Right atrium auricular region (tissue), 2 donors: ENCODE measurements around the gene PTGR3. TPM values are rescaled to one million over a fixed set of nuclear protein-coding genes. Genes with fewer than 3 reads are reported as not detected.

Experiments
- DNase-seq: peaks from one replicate; pipeline ENCODE4 v3.0.0-alpha.2; 2019; ENCODE audit warnings: low spot score
- H3K27ac ChIP-seq, 2 donors: fragments of 200-600 bp; sonication (generic); 1 replicate in 1 of 2; 2 replicates in 1 of 2; pipeline ENCODE4 v1.5.1; 2016 to 2019
- H3K27me3 ChIP-seq, 2 donors: fragments of 200-600 bp; sonication (generic); one replicate each; pipeline versions ENCODE4 v1.5.1 to v1.6.0; 2017 to 2019
- H3K36me3 ChIP-seq: fragments of 200-600 bp; sonication (generic); one replicate; pipeline ENCODE4 v1.5.1; 2016
- H3K4me1 ChIP-seq, 2 donors: fragments of 200-600 bp; sonication (generic); one replicate each; pipeline versions ENCODE4 v1.5.1 to v1.6.0; 2017 to 2019
- H3K4me3 ChIP-seq, 2 donors: fragments of 200-600 bp; sonication (generic); 1 replicate in 1 of 2; 2 replicates in 1 of 2; pipeline ENCODE4 v1.5.1; 2017 to 2019; ENCODE audit warnings: mild to moderate bottlenecking in 1 of 2, moderate library complexity in 1 of 2
- H3K9me3 ChIP-seq, 2 donors: fragments of 200-600 bp; sonication (generic); one replicate each; pipeline ENCODE4 v1.5.1; 2019
- total RNA-seq, 2 donors: library from RNA; depleted of rRNA; stranded (reverse); fragments of >200 nt; gene quantifications; one replicate each; pipeline ENCODE4 v1.1.0, GENCODE V29; 2016
- TF ChIP-seq, protein P1 (sequence below), 2 donors: fragments of 200-600 bp; sonication (generic); IDR thresholded peaks; one replicate each; pipeline ENCODE4 v1.5.1; 2019; ENCODE audit warnings: antibody characterized with exemption in 2 of 2

Gene PTGR3
- total RNA-seq, 2 donors from 2014 or later: 16.7 to 33.9 TPM

DNA sequence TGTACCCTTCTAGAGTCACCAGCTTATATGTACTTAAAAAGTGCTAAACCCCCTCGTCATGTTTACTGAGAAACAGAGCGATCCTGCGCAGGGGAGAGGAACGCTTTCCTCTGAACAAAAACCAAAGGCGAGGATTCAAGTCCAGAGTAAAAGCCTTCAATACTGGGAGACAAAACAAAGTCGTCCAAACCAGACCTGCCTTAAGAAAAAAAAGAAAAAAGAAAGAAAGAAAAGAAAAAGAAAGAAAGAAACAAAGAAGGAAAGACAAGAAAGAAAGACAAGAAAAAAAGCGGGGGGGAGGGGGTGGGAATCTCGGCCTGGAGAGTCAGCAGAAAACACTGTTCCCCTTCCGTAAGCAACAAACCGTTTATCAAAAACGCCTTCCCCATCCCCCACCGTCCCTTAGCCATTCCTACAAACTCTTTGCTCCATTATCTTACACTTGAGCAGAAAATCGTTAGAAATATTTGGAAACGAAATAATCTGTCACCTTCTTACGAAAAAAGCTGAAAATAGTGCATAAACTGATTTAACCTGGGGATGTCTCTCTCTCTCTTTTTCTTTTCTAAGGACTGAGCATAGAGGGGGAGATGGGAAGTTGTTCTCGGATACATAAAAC lies 3.3 kb downstream of the PTGR3 start:
- peaks cover 0 to 64% of the 10 kb centered on the region in 2 donors for H3K4me1 ChIP-seq
- peak overlapping the region; percentile 94 to 98 for H3K27ac ChIP-seq
- H3K36me3 ChIP-seq: peaks cover under 1% of the 10 kb centered on the region
- TF ChIP-seq, protein P1, sequence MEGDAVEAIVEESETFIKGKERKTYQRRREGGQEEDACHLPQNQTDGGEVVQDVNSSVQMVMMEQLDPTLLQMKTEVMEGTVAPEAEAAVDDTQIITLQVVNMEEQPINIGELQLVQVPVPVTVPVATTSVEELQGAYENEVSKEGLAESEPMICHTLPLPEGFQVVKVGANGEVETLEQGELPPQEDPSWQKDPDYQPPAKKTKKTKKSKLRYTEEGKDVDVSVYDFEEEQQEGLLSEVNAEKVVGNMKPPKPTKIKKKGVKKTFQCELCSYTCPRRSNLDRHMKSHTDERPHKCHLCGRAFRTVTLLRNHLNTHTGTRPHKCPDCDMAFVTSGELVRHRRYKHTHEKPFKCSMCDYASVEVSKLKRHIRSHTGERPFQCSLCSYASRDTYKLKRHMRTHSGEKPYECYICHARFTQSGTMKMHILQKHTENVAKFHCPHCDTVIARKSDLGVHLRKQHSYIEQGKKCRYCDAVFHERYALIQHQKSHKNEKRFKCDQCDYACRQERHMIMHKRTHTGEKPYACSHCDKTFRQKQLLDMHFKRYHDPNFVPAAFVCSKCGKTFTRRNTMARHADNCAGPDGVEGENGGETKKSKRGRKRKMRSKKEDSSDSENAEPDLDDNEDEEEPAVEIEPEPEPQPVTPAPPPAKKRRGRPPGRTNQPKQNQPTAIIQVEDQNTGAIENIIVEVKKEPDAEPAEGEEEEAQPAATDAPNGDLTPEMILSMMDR (IDR thresholded peaks at IDR 0.05): no peak
- no peaks in the 10 kb centered on the region for H3K27me3 ChIP-seq
- no peak for DNase-seq
- peak overlapping the region; percentile 42 to 51 for H3K4me3 ChIP-seq
- H3K9me3 ChIP-seq: no peaks in the 10 kb centered on the region

DNA sequence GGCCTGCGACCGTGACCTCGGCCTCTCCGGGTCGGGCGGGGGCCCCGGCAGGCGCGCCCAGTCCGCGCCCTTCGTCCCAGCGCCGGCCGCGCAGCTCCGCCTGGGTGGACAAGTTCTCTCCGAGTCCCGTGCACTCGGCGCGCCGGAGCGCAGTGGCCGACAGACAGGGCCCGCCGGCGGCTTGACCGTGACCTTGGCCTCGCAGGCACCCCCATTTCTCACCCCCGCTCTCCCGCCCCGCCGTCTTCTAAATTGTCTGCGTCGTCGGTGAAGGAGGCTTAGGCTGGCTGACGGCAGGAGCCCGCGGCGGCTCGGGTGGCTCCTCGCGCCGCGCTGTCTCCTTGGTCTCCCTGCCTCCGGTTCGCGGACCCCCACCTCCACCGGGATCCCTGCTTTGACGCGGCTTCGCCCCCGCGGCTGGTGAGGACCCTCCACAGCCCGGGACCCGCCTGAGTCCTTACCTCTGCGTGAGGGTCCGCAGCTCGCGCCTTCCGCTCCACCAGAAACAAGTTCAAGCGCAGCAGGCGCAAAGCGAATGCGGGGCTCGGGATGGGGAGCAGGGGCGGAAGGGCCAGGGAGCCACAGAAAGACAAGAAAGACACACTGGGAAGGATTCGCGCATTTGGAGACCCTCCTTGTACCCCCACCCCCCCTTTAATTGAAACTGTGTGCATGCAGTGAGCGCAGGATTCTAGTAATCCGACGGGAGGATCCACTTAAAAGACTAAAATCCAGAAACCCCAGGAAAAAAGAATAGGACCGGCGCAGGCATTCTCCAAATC lies 4.0 kb downstream of the PTGR3 start:
- DNase-seq: no peak
- Histone ChIP-seq H3K4me1 (peaks cover 0 to 59% of the 10 kb centered on the region in 2 donors), H3K36me3 (peaks cover 6% of the 10 kb centered on the region), H3K9me3 (no peaks in the 10 kb centered on the region), H3K4me3 (peak overlapping the region; percentile 42 to 51), H3K27me3 (no peaks in the 10 kb centered on the region), H3K27ac (peak overlapping the region; percentile 94 to 98)
- TF ChIP-seq, protein P1 (IDR thresholded peaks at IDR 0.05): no peak

DNA sequence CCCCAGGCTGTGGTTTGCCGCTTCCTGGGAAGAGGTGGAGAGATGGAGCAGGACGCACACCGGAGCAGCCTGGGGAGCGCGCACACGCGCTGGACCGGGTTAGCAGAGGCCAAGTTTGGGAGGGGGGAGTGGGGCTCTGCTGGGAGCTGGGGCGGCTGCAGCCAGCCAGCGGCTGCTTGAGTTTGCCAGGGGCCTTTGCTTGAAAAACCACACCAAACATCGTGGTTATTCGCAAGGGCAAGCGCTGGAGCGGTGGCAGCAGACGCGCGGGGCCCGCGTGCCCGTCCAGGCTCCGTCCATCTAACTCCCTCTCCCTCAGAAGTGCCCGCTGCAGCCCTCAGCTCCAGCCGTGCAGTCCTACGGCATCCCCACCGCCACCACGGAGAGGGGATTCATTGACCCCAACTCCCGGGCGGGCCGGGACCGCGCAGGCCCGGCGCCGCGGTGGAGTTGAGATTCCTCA lies 4.6 kb downstream of the PTGR3 start:
- H3K27me3 ChIP-seq: no peaks in the 10 kb centered on the region
- H3K9me3 ChIP-seq: no peaks in the 10 kb centered on the region
- TF ChIP-seq, protein P1 (IDR thresholded peaks at IDR 0.05): no peak
- H3K27ac ChIP-seq: peak overlapping the region; percentile 94 to 98
- peaks cover 6% of the 10 kb centered on the region for H3K36me3 ChIP-seq
- H3K4me3 ChIP-seq: peak overlapping the region; percentile 42 to 51
- no peak for DNase-seq
- H3K4me1 ChIP-seq: peaks cover 0 to 57% of the 10 kb centered on the region in 2 donors

DNA sequence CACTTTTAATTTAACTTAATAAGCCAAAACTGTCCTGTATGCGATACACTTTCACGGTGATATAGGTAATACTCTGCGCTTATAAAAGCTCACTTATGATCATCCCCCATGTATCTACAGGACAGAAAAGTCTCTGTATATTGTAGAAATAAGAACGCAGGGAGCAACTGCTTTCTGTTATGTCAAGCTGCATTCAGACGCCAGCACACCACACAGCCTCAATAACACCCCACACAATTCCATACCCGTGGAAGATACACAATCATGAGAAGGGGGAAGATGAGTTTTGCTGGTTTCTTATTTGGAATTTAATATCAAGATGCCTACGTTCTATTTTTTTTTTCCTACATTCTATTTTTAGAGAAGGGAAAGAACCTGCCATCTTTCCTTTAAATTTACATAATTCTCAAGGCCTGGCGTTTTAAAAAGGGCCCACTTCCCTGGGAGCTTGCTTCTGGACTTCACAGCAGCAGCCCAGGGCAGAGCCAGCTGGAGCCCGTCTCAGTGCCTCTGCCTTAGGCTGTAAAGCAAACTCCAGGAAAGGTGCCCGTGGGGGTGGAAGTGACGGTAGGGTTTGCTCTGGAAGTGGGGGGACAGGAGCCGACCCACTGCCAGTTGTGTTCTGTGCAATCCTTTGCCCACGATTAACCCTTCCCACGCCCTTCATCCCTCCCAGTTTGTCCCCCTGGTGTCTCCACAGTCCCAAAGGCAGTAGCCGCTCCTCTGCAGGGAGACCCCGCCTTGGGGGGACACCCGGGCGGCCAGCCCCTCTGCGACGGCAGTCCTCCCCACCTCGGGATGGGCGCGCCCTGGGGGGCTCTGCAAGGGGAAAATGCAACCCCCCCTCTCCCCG lies 5.3 kb downstream of the PTGR3 start:
- DNase-seq: no peak
- peaks cover 0 to 57% of the 10 kb centered on the region in 2 donors for H3K4me1 ChIP-seq
- TF ChIP-seq, protein P1 (IDR thresholded peaks at IDR 0.05): no peak
- peak overlapping the region; percentile 94 to 98 for H3K27ac ChIP-seq
- H3K27me3 ChIP-seq: no peaks in the 10 kb centered on the region
- peaks cover 6% of the 10 kb centered on the region for H3K36me3 ChIP-seq
- no peaks in the 10 kb centered on the region for H3K9me3 ChIP-seq
- H3K4me3 ChIP-seq: peak overlapping the region; percentile 42 to 51

DNA sequence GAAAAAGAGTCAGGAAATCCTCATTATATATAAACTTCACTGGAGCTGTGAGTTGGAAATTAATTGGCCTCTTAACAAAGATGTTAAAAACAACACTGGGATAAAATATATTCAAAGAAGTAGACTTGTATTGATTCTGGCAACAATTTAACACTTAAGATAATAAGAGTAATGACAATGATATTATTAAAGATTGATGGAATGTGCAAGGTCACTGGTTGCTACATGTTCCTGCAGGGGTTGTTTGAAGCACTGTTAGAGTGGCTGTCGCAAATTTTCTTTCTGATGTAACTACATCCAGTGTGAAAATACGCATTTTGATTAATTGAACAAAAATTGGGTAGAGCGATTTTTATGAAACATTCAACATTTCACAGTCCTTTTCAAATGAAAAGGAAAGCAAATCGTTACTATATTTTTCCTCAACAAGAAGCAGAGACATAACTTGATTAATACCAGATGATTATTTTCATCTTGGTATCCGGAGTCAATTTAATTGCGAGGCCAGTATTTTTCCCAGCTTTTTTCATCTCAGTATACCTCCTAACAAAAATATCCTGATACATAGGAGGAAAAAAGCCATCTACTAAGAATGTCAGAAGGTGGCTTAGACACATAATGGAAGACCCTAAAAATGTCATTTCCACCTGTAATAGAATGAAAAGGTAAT lies 6.1 kb downstream of the PTGR3 start:
- TF ChIP-seq, protein P1 (IDR thresholded peaks at IDR 0.05): no peak
- H3K4me3 ChIP-seq: no peak overlapping the region
- H3K27me3 ChIP-seq: no peaks in the 10 kb centered on the region
- peaks cover 6% of the 10 kb centered on the region for H3K36me3 ChIP-seq
- peaks cover 0 to 60% of the 10 kb centered on the region in 2 donors for H3K4me1 ChIP-seq
- no peaks in the 10 kb centered on the region for H3K9me3 ChIP-seq
- H3K27ac ChIP-seq: peak overlapping the region in 1 of 2 donors; percentile 98
- no peak for DNase-seq
